ENCODE data around the gene TNIP2. TPM values are rescaled to one million over a fixed set of nuclear protein-coding genes. Genes with fewer than 3 reads are reported as not detected.
A peak's percentile ranks its signal among the peaks of the same experiment; 100 is the strongest.

The TNIP2 gene
- total and polyA plus RNA-seq, 2 of the 13 experiments (the other 11 are each of a cell fraction or from before 2014, with no cell fraction given), result 25.6 to 38.0 TPM

DNA sequence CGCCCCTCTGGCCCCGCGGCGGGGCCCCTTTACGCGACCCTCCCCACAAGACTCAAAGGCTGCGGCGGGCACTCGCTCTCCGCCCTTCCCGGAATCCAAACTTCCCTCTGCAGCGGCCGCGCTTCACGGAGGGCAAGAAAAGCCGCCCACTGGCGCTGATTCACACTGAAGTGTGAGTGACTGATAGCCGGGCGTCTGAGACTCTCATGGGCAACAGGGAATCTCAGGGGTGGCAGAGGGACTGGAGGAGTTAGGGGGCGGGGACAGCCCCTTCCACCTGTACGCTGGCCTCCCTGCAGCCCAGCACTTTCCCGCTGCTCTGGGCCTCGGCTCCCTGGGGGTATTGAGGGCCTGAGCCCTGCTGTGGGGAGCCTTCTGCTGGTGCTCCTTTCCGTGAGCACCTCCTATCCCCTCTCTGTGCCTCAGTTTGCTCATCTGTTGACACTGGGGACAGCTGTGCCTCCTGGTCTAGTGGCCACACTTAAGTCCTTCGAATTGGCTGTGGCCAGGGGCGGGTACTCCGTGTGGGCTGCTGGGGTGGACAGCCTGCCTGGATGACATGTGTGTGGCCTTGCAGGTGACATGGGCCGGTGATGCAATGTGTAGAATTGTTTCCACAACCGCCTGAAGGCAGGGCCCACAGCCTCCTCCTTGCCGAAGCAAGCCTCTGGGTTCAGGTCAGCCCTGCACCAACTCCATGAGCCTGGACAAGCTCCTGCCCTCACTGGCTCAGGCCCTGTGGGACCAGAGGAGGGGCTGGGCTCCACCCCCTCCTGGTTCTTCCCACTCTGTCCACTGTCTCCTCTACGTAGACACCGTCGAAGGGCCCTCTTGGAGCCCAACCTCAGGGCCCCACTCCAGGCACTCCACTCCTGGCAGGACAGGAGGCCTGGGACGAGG lies 37.7 kb upstream of the TNIP2 start (continued):
- TF ChIP-seq, protein P1, sequence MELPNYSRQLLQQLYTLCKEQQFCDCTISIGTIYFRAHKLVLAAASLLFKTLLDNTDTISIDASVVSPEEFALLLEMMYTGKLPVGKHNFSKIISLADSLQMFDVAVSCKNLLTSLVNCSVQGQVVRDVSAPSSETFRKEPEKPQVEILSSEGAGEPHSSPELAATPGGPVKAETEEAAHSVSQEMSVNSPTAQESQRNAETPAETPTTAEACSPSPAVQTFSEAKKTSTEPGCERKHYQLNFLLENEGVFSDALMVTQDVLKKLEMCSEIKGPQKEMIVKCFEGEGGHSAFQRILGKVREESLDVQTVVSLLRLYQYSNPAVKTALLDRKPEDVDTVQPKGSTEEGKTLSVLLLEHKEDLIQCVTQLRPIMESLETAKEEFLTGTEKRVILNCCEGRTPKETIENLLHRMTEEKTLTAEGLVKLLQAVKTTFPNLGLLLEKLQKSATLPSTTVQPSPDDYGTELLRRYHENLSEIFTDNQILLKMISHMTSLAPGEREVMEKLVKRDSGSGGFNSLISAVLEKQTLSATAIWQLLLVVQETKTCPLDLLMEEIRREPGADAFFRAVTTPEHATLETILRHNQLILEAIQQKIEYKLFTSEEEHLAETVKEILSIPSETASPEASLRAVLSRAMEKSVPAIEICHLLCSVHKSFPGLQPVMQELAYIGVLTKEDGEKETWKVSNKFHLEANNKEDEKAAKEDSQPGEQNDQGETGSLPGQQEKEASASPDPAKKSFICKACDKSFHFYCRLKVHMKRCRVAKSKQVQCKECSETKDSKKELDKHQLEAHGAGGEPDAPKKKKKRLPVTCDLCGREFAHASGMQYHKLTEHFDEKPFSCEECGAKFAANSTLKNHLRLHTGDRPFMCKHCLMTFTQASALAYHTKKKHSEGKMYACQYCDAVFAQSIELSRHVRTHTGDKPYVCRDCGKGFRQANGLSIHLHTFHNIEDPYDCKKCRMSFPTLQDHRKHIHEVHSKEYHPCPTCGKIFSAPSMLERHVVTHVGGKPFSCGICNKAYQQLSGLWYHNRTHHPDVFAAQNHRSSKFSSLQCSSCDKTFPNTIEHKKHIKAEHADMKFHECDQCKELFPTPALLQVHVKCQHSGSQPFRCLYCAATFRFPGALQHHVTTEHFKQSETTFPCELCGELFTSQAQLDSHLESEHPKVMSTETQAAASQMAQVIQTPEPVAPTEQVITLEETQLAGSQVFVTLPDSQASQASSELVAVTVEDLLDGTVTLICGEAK (IDR thresholded peaks at IDR 0.05), result no peak
- TF ChIP-seq, protein P1 (CRISPR knock-in tag; IDR thresholded peaks at IDR 0.05), result 0 out of 2 replicates have a peak, but pooled peaks have one; percentile 39
- TF ChIP-seq, protein P2, sequence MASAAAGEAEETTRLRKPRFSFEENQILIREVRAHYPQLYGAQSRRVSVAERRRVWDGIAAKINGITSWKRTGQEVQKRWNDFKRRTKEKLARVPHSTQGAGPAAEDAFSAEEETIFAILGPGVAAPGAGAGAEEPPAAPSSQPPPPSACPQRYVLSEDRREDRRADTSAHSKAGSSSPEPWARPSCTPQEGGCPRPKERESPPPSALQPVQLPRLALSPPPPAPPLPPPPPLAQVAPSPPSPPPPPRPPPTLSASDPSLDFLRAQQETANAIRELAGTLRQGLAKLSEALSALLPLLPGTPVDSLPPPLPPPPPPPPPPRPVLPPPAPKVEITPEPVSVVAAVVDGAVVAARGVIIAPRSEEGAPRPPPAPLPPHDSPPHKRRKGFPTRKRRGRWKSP (CRISPR knock-in tag; IDR thresholded peaks at IDR 0.05), result 0 out of 2 replicates have a peak, but pooled peaks have one; percentile 54
- TF ChIP-seq NCOA2 (CRISPR knock-in tag; IDR thresholded peaks at IDR 0.05) (0 out of 2 replicates have a peak, but pooled peaks have one; percentile 31), RCOR2 (CRISPR knock-in tag; IDR thresholded peaks at IDR 0.05) (no peak), AHR (CRISPR knock-in tag; IDR thresholded peaks at IDR 0.05) (peak; percentile 75; the same call in 1 of the 2 replicates), NFKB2 (CRISPR knock-in tag; IDR thresholded peaks at IDR 0.05; ENCODE audit: borderline replicate concordance) (peak; percentile 66), ZBTB21 (CRISPR knock-in tag; IDR thresholded peaks at IDR 0.05) (peak; percentile 18; the same call in 1 of the 2 replicates), ZMYM3 (CRISPR knock-in tag; IDR thresholded peaks at IDR 0.05) (peak; percentile 54), TGIF2 (CRISPR knock-in tag; IDR thresholded peaks at IDR 0.05) (peak; percentile 86), ZSCAN9 (CRISPR knock-in tag; IDR thresholded peaks at IDR 0.05; ENCODE audit: borderline replicate concordance) (peak; percentile 87; the same call in 1 of the 2 replicates), NAIF1 (CRISPR knock-in tag; IDR thresholded peaks at IDR 0.05; ENCODE audit: borderline replicate concordance) (no peak)
- TF ChIP-seq, protein P3, sequence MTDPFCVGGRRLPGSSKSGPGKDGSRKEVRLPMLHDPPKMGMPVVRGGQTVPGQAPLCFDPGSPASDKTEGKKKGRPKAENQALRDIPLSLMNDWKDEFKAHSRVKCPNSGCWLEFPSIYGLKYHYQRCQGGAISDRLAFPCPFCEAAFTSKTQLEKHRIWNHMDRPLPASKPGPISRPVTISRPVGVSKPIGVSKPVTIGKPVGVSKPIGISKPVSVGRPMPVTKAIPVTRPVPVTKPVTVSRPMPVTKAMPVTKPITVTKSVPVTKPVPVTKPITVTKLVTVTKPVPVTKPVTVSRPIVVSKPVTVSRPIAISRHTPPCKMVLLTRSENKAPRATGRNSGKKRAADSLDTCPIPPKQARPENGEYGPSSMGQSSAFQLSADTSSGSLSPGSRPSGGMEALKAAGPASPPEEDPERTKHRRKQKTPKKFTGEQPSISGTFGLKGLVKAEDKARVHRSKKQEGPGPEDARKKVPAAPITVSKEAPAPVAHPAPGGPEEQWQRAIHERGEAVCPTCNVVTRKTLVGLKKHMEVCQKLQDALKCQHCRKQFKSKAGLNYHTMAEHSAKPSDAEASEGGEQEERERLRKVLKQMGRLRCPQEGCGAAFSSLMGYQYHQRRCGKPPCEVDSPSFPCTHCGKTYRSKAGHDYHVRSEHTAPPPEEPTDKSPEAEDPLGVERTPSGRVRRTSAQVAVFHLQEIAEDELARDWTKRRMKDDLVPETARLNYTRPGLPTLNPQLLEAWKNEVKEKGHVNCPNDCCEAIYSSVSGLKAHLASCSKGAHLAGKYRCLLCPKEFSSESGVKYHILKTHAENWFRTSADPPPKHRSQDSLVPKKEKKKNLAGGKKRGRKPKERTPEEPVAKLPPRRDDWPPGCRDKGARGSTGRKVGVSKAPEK (CRISPR knock-in tag; IDR thresholded peaks at IDR 0.05; ENCODE audit: borderline replicate concordance), result 0 out of 2 replicates have a peak, but pooled peaks have one; percentile 59
- TF ChIP-seq, protein P4, sequence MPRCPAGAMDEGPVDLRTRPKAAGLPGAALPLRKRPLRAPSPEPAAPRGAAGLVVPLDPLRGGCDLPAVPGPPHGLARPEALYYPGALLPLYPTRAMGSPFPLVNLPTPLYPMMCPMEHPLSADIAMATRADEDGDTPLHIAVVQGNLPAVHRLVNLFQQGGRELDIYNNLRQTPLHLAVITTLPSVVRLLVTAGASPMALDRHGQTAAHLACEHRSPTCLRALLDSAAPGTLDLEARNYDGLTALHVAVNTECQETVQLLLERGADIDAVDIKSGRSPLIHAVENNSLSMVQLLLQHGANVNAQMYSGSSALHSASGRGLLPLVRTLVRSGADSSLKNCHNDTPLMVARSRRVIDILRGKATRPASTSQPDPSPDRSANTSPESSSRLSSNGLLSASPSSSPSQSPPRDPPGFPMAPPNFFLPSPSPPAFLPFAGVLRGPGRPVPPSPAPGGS (CRISPR knock-in tag; IDR thresholded peaks at IDR 0.05), result peak; percentile 56; the same call in 1 of the 2 replicates
